Left renal pelvis (tissue), 4 donors: ENCODE results near the gene XXYLT1. TPM values are rescaled to one million over a fixed set of nuclear protein-coding genes. Genes with fewer than 3 reads are reported as not detected.
"Not testable (repeated sequence)": the region's sequence is repeated elsewhere in the genome, so short reads cannot be mapped to it uniquely, and the experiment has no call there.

ENCODE experiments used
- DNase-seq, 4 donors: peaks; one replicate each; pipeline ENCODE4 v3.0.0-alpha.2; 2013; ENCODE audit warnings: low read depth in 4 of 4, low spot score in 3 of 4
- polyA plus RNA-seq, 4 donors: library from polyadenylated mRNA; unstranded; fragments of 120-200 nt; gene quantifications; one replicate each; pipeline ENCODE4 v1.2.1, GENCODE V29; 2013; ENCODE audit not compliant: insufficient read length in 4 of 4

XXYLT1 gene
- polyA plus RNA-seq, 4 donors, result 27.8 to 46.3 (median 30.5) TPM

- no peak for DNase-seq
These were observed 152.9 kb downstream of the XXYLT1 start for GRCh38 chr3:195117978-195118581.

- DNase-seq, result no peak
These were observed 154.4 kb downstream of the XXYLT1 start for GRCh38 chr3:195116407-195117185.

GRCh38 chr3:195115600-195116406 lies 155.2 kb downstream of the XXYLT1 start:
- no peak for DNase-seq

GRCh38 chr3:195114786-195115599 lies 156.0 kb downstream of the XXYLT1 start:
- DNase-seq, result no peak

- no peak for DNase-seq
These were observed 157.2 kb downstream of the XXYLT1 start for GRCh38 chr3:195113536-195114425.

GRCh38 chr3:195113048-195113447 lies 157.9 kb downstream of the XXYLT1 start:
- DNase-seq, result no peak

- DNase-seq, result no peak
These were observed 158.6 kb downstream of the XXYLT1 start for GRCh38 chr3:195112361-195112791.

GRCh38 chr3:195111766-195112165 lies 159.2 kb downstream of the XXYLT1 start:
- DNase-seq, result no peak

- no peak for DNase-seq
These were observed 159.6 kb downstream of the XXYLT1 start for GRCh38 chr3:195111319-195111705.

- DNase-seq, result no peak
These were observed 160.2 kb downstream of the XXYLT1 start for GRCh38 chr3:195110647-195111318.

GRCh38 chr3:195109098-195109657 lies 161.8 kb downstream of the XXYLT1 start:
- DNase-seq, result no peak

- no peak for DNase-seq
These were observed 163.4 kb downstream of the XXYLT1 start for GRCh38 chr3:195107593-195107992.

- DNase-seq, result not testable (repeated sequence)
These were observed 163.9 kb downstream of the XXYLT1 start for GRCh38 chr3:195107031-195107430.

GRCh38 chr3:195106418-195106906 lies 164.5 kb downstream of the XXYLT1 start:
- no peak for DNase-seq

GRCh38 chr3:195105841-195106417 lies 165.0 kb downstream of the XXYLT1 start:
- DNase-seq, result no peak

GRCh38 chr3:195105389-195105788 lies 165.6 kb downstream of the XXYLT1 start:
- no peak for DNase-seq

GRCh38 chr3:195104340-195104739 lies 166.6 kb downstream of the XXYLT1 start:
- no peak for DNase-seq

GRCh38 chr3:195103623-195104022 lies 167.3 kb downstream of the XXYLT1 start:
- DNase-seq, result no peak
